GM19193 (cell line): Measurements from ENCODE around the gene MED27.

Source experiments
- POLR2A ChIP-seq: IDR thresholded peaks from 4 replicates; pipeline ENCODE4 v1.6.1; 2011; ENCODE audit not compliant: insufficient read depth, insufficient read length; ENCODE audit errors: extremely low read depth

MED27 gene

DNA sequence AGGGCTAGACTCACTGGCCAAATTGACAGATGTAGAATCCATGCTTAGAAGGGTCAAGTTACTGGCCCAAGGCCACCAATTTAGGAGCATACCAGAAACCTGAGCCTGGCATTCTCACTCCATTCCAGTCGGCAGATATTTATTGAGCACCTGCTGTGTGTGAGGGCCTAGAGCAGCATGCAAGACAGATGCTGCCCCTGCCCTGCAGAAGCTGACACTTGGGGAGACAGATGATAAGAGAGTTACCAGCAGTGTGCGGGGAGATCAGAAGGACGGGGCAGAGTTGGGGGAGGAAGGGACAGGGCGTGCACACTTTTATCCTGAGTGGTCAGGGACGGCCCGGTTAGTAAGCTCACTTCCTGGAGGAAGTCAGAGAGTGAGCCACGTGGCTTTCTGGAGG, 228.3 kb downstream of the MED27 start:
- TF ChIP-seq POLR2A: no peak

- no peak for TF ChIP-seq POLR2A
These were observed 230.3 kb downstream of the MED27 start for GRCh38 chr9:131849391-131849790.

DNA sequence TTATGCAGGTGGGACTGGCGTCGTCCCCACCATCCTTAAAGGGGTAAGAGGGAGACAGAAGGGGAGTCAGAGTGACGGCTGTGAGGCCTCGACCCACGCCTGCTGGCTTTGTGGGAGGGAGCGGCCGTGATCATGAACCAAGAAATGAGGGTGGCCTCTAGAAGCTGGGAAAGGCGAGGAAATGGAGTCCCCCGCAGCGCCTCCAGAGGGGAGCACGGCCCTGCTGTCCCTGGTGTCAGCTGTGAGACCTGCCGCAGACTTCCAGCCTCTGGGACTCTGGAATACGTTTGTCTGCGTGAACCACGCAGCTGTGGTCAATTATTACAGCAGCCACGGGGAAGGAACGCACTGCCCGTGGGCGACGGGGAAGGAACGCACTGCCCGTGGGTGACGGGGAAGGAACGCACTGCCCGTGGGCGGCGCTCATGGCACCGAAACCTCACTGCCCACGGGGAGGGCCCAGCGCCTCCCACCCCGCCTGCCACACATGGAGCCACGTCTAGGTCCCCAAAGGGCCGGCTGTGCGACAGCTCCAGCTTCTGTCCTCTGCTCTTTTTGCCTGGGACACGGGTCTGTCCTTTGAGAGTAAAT, 231.0 kb downstream of the MED27 start:
- TF ChIP-seq POLR2A: no peak

DNA sequence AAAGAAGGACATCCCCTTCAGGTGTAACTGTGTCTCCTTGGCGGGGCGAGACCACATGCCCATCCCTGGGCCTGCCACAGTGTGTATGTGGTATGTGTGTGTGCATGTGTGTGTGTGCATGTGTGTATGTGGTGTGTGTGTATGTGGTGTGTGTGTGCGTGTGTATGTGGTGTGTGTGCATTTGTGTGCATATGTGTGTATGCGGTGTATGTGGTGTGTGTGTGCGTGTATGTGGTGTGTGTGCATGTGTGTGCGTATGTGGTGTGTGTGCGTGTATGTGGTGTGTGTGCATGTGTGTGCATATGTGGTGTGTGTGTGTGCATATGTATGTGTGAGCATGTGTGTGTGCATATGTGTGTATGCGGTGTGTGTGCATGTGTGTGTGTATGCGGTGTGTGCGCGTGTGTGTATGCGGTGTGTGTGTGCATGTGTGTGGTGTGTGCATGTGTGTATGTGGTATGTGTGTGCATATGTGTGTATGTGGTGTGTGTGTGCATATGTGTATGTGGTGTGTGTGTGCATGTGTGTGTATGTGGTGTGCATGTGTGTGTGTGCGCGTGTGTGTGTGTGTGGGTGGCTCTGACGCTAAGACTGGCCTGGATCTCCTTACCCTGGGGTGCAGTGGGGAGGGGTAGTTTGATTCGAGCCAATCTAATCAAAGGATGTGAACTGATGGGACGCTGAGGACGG, 231.9 kb downstream of the MED27 start:
- no peak for TF ChIP-seq POLR2A

- TF ChIP-seq POLR2A: no peak
These were observed 234.1 kb downstream of the MED27 start for GRCh38 chr9:131845305-131846298.

DNA sequence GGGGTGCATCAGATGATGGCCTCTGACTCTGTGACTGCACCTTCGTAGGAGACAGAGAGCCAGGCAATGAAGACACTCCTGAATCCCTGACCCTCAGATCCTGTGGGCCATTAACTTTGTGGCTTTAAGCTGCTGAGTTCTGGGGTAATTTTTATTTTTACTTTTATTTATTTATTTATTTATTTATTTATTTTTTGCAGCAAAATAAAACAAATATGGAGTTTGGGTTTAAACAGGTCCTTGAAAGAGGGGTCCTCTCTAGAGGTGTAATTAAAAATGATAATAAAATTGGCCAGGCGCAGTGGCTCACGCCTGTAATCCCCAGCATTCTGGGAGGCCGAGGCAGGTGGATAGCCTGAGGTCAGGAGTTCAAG, 234.9 kb downstream of the MED27 start:
- TF ChIP-seq POLR2A: no peak

- TF ChIP-seq POLR2A: no peak
These were observed 235.5 kb downstream of the MED27 start for GRCh38 chr9:131843989-131844744.

DNA sequence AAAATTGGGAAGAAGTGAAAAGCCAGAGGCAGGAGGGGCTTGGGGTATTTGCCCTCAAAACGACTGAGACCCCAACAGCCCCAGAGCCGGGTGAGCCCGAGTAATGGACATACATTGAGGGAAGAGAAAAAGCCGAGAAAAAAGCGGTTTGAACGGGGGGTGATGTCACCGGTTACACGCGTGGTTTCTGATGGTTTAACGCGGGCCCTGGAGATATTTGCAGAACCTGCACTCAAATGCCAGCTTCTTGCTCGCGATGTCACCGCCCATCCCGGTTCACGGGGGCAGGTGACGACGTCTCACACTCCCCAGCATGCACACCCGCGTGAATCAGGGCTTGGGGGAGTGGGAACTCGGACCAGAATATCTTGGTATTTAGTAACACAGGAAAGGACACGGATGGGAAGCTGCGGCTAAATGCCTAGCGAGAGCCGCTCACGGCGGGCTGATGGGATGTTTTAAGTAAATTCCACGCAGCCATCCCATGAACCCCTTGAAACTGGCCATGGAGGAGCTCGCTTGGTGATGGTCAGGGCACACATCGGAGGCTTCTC, 237.8 kb downstream of the MED27 start:
- no peak for TF ChIP-seq POLR2A

GRCh38 chr9:131840751-131841702, 238.6 kb downstream of the MED27 start:
- TF ChIP-seq POLR2A: no peak

GRCh38 chr9:131840220-131840619, 239.4 kb downstream of the MED27 start:
- no peak for TF ChIP-seq POLR2A

DNA sequence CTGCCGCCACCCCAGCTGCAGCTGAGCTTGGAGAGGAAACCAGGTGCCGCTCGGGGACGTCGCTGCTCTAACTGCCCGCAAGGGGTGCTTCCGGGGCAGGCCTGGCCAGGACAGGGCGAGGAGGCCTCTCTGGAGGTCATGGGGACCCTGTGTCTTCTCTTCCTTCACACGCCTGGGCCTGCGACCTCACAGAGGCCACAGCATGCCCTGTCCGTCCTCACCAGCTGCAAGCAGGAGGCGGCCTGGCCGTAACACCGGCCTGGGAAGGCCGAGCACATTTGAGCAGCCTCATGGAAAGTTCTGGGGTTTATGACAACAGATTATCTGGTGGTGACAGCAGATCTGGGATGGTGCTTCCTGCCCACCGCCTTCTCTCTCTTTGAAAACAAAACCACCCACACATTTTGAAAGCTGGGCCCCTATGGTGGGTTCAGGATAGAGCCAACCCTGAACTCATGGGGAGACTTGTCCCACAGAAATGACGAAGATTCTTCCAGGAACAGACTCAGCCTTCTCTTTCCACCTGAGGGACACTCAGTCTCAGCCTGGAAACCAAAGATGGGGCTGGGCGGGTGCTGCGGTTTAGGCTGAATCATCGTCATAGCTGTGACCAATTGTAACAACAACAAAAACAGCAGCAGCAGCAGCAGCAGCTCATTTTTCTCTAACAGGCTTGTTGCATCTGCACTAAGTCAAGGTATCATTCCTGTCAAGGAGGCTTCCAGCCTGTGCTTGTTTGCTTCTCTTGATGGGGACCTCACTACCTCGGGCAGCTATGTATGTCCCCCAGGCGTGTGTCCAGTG, 240.2 kb downstream of the MED27 start:
- TF ChIP-seq POLR2A: no peak

GRCh38 chr9:131838530-131839280, 241.0 kb downstream of the MED27 start:
- no peak for TF ChIP-seq POLR2A

DNA sequence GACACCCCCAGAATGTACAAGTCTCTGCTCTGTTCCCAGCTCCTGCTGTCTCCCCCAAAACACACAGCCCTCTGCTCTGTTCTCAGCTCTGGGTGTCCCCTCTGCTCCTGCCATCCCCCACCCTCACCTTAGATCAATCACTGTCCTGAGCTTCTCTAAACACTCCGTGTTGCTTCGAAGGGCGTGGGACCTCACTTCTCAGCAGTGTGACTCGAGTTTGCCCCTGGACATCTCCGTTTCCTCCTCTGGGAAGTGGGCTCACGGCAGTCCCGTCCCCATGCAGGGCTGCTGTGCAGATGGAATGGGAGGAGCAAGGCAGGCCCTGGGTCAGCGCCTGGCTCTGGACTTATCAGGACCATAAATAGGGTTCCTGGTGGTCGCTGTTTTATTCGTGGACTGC, 241.8 kb downstream of the MED27 start:
- no peak for TF ChIP-seq POLR2A

DNA sequence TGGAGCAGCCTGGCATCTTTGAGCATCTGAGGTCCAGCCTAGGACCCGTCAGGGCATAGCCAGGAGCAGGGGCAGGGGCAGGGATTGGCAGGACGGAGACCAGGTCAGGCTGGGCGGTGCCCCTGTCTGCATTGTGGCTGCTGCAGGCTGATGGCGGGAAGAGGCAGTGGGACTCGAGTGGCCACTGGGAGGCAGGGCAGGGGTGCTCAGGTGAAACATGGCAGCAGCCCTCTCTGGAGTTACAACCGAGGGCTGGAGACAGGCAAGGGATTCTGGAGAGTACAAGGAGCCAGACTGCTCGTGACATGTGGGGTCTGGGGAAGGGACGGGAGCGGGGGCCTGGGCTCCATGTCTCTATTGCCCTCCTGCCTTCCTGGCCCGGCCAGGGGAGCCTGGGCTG, 242.4 kb downstream of the MED27 start:
- TF ChIP-seq POLR2A: no peak
